Measurements from ENCODE around the gene UBAC2.

- no peak for TF ChIP-seq CTCF (conservative IDR thresholded peaks at IDR 0.05; ENCODE audit: low read depth, low read length)
- no peak for TF ChIP-seq EZH2 (IDR thresholded peaks at IDR 0.05; ENCODE audit: borderline replicate concordance, low read depth, low read length, poor library complexity, severe bottlenecking)
Observed at GRCh38 chr13:99158846-99159245, 41.8 kb upstream of the UBAC2 start.
